Measurements from ENCODE around the gene CDCA7L. TPM values are rescaled to one million over a fixed set of nuclear protein-coding genes. Genes with fewer than 3 reads are reported as not detected.
"Not testable (repeated sequence)": the region's sequence is repeated elsewhere in the genome, so short reads cannot be mapped to it uniquely, and the experiment has no call there.

CDCA7L gene
- total RNA-seq, 1 experiment from 2014 or later: 77.8 TPM

GRCh38 chr7:21944616-21945453 is 864 bp downstream of the CDCA7L start:
- DNase-seq (ENCODE audit: low read depth): peak; percentile 29

- no peak for DNase-seq (ENCODE audit: low read depth)
Observed at GRCh38 chr7:21943436-21943835, 2.3 kb downstream of the CDCA7L start.

- no peak for DNase-seq (ENCODE audit: low read depth)
Observed at GRCh38 chr7:21942955-21943354, 2.7 kb downstream of the CDCA7L start.

GRCh38 chr7:21941611-21942141 is 4.0 kb downstream of the CDCA7L start:
- DNase-seq (ENCODE audit: low read depth): no peak

- no peak for DNase-seq (ENCODE audit: low read depth)
Observed at GRCh38 chr7:21939858-21940372, 5.8 kb downstream of the CDCA7L start.

- DNase-seq (ENCODE audit: low read depth): peak; percentile 13
Observed at GRCh38 chr7:21939136-21939857, 6.4 kb downstream of the CDCA7L start.

- no peak for DNase-seq (ENCODE audit: low read depth)
Observed at GRCh38 chr7:21938463-21938862, 7.2 kb downstream of the CDCA7L start.

- DNase-seq (ENCODE audit: low read depth): no peak
Observed at GRCh38 chr7:21934808-21935207, 10.9 kb downstream of the CDCA7L start.

- DNase-seq (ENCODE audit: low read depth): not testable (repeated sequence)
Observed at GRCh38 chr7:21933293-21933692, 12.4 kb downstream of the CDCA7L start.

- no peak for DNase-seq (ENCODE audit: low read depth)
Observed at GRCh38 chr7:21927693-21928092, 18.0 kb downstream of the CDCA7L start.

- no peak for DNase-seq (ENCODE audit: low read depth)
Observed at GRCh38 chr7:21926448-21926847, 19.3 kb downstream of the CDCA7L start.

- peak; percentile 25 for DNase-seq (ENCODE audit: low read depth)
Observed at GRCh38 chr7:21923658-21924057, 22.0 kb downstream of the CDCA7L start.

- DNase-seq (ENCODE audit: low read depth): no peak
Observed at GRCh38 chr7:21922605-21923004, 23.1 kb downstream of the CDCA7L start.

- DNase-seq (ENCODE audit: low read depth): no peak
Observed at GRCh38 chr7:21920936-21921335, 24.8 kb downstream of the CDCA7L start.

- DNase-seq (ENCODE audit: low read depth): no peak
Observed at GRCh38 chr7:21918216-21918615, 27.5 kb downstream of the CDCA7L start.

- DNase-seq (ENCODE audit: low read depth): no peak
Observed at GRCh38 chr7:21916629-21917028, 29.1 kb downstream of the CDCA7L start.

GRCh38 chr7:21916176-21916575 is 29.5 kb downstream of the CDCA7L start:
- DNase-seq (ENCODE audit: low read depth): no peak

GRCh38 chr7:21915140-21915539 is 30.6 kb downstream of the CDCA7L start:
- DNase-seq (ENCODE audit: low read depth): no peak

GRCh38 chr7:21914671-21915070 is 31.0 kb downstream of the CDCA7L start:
- DNase-seq (ENCODE audit: low read depth): no peak

GRCh38 chr7:21912931-21913780 is 32.5 kb downstream of the CDCA7L start:
- no peak for DNase-seq (ENCODE audit: low read depth)

- no peak for DNase-seq (ENCODE audit: low read depth)
Observed at GRCh38 chr7:21912305-21912704, 33.4 kb downstream of the CDCA7L start.
